HG02571 (cell line): ENCODE data around the gene TOMM20.
"Not testable (repeated sequence)": the region's sequence is repeated elsewhere in the genome, so short reads cannot be mapped to it uniquely, and the experiment has no call there.

Experiments
- ATAC-seq: cut with Tn5 transposase; IDR thresholded peaks from one replicate; pipeline ENCODE4 v1.9.1; 2021; ENCODE audit warnings: mild to moderate bottlenecking, moderate library complexity; ENCODE audit not compliant: unreplicated experiment

The TOMM20 gene

GRCh38 chr1:235080297-235080657 is 48.4 kb downstream of the TOMM20 start:
- not testable (repeated sequence) for ATAC-seq

GRCh38 chr1:235079443-235080296 is 49.0 kb downstream of the TOMM20 start:
- ATAC-seq = no peak

- ATAC-seq = no peak
Measured at GRCh38 chr1:235078480-235079381, 49.9 kb downstream of the TOMM20 start.

GRCh38 chr1:235077571-235078479 is 50.8 kb downstream of the TOMM20 start:
- ATAC-seq = no peak

GRCh38 chr1:235077163-235077540 is 51.5 kb downstream of the TOMM20 start:
- ATAC-seq = no peak

GRCh38 chr1:235076504-235077162 is 52.0 kb downstream of the TOMM20 start:
- ATAC-seq = no peak

- no peak for ATAC-seq
Measured at GRCh38 chr1:235075777-235076308, 52.8 kb downstream of the TOMM20 start.

- peak; percentile 62 for ATAC-seq
Measured at GRCh38 chr1:235075048-235075776, 53.4 kb downstream of the TOMM20 start.

GRCh38 chr1:235074523-235075047 is 54.1 kb downstream of the TOMM20 start:
- ATAC-seq = peak; percentile 39

- ATAC-seq = no peak
Measured at GRCh38 chr1:235073968-235074522, 54.6 kb downstream of the TOMM20 start.

- ATAC-seq = no peak
Measured at GRCh38 chr1:235073331-235073967, 55.2 kb downstream of the TOMM20 start.

GRCh38 chr1:235072577-235072976 is 56.1 kb downstream of the TOMM20 start:
- ATAC-seq = not testable (repeated sequence)

GRCh38 chr1:235072096-235072495 is 56.5 kb downstream of the TOMM20 start:
- ATAC-seq = no peak

- ATAC-seq = no peak
Measured at GRCh38 chr1:235070819-235071218, 57.8 kb downstream of the TOMM20 start.

- ATAC-seq = no peak
Measured at GRCh38 chr1:235069577-235070563, 58.8 kb downstream of the TOMM20 start.

- no peak for ATAC-seq
Measured at GRCh38 chr1:235069176-235069575, 59.5 kb downstream of the TOMM20 start.
